Measurements from ENCODE around the gene BBS9.
"Not testable (repeated sequence)": the region's sequence is repeated elsewhere in the genome, so short reads cannot be mapped to it uniquely, and the experiment has no call there.

The BBS9 gene

GRCh38 chr7:33128990-33129805 is at the start of gene BBS9:
Gene BBS9 (plus strand): TSS chr7:33129564. CDS start chr7:33146253, 16,689 bp downstream.
- DNase-seq, result peak; percentile 96

- DNase-seq, result no peak
Observed at GRCh38 chr7:33079763-33080690, 49.3 kb upstream of the BBS9 start.

- DNase-seq, result no peak
Observed at GRCh38 chr7:33087356-33087755, 42.0 kb upstream of the BBS9 start.

- no peak for DNase-seq
Observed at GRCh38 chr7:33087858-33088257, 41.5 kb upstream of the BBS9 start.

- DNase-seq, result no peak
Observed at GRCh38 chr7:33089142-33089541, 40.2 kb upstream of the BBS9 start.

- DNase-seq, result no peak
Observed at GRCh38 chr7:33091111-33091531, 38.2 kb upstream of the BBS9 start.

- no peak for DNase-seq
Observed at GRCh38 chr7:33091641-33092191, 37.6 kb upstream of the BBS9 start.

GRCh38 chr7:33093266-33093665 is 36.1 kb upstream of the BBS9 start:
- no peak for DNase-seq

- DNase-seq, result not testable (repeated sequence)
Observed at GRCh38 chr7:33094745-33095275, 34.6 kb upstream of the BBS9 start.

GRCh38 chr7:33099154-33099940 is 30.0 kb upstream of the BBS9 start:
- no peak for DNase-seq

GRCh38 chr7:33100770-33101169 is 28.6 kb upstream of the BBS9 start:
- DNase-seq, result no peak

- DNase-seq, result no peak
Observed at GRCh38 chr7:33101906-33102305, 27.5 kb upstream of the BBS9 start.

- DNase-seq, result no peak
Observed at GRCh38 chr7:33107136-33108066, 22.0 kb upstream of the BBS9 start.

- no peak for DNase-seq
Observed at GRCh38 chr7:33108554-33109004, 20.8 kb upstream of the BBS9 start.

- peak; percentile 85 for DNase-seq
Observed at GRCh38 chr7:33109005-33109757, 20.2 kb upstream of the BBS9 start, which contains the start of gene RP9. Gene RP9 (minus strand): TSS chr7:33109404. CDS start chr7:33109372, 32 bp downstream.

- no peak for DNase-seq
Observed at GRCh38 chr7:33109758-33110238, 19.6 kb upstream of the BBS9 start.

- no peak for DNase-seq
Observed at GRCh38 chr7:33111614-33112013, 17.8 kb upstream of the BBS9 start.

GRCh38 chr7:33114976-33115375 is 14.4 kb upstream of the BBS9 start:
- no peak for DNase-seq

GRCh38 chr7:33118383-33118782 is 11.0 kb upstream of the BBS9 start:
- DNase-seq, result no peak

GRCh38 chr7:33127085-33127484 is 2.3 kb upstream of the BBS9 start:
- DNase-seq, result no peak
